Measurements from ENCODE around the gene OR14J1.

GRCh38 chr6:29263001-29263400 is 38.5 kb upstream of the OR14J1 start:
- TF ChIP-seq, protein P1, sequence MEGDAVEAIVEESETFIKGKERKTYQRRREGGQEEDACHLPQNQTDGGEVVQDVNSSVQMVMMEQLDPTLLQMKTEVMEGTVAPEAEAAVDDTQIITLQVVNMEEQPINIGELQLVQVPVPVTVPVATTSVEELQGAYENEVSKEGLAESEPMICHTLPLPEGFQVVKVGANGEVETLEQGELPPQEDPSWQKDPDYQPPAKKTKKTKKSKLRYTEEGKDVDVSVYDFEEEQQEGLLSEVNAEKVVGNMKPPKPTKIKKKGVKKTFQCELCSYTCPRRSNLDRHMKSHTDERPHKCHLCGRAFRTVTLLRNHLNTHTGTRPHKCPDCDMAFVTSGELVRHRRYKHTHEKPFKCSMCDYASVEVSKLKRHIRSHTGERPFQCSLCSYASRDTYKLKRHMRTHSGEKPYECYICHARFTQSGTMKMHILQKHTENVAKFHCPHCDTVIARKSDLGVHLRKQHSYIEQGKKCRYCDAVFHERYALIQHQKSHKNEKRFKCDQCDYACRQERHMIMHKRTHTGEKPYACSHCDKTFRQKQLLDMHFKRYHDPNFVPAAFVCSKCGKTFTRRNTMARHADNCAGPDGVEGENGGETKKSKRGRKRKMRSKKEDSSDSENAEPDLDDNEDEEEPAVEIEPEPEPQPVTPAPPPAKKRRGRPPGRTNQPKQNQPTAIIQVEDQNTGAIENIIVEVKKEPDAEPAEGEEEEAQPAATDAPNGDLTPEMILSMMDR (conservative IDR thresholded peaks at IDR 0.05; ENCODE audit: low read depth in 2 of 2): no peak
- TF ChIP-seq EZH2 (IDR thresholded peaks at IDR 0.05; ENCODE audit: low read depth, unreplicated experiment): no peak
- no peak for TF ChIP-seq REST (IDR thresholded peaks at IDR 0.05; ENCODE audit: unreplicated experiment)
- no peak for TF ChIP-seq POLR2AphosphoS5 (IDR thresholded peaks at IDR 0.05; ENCODE audit: low read depth)
- TF ChIP-seq NANOG (IDR thresholded peaks at IDR 0.05; ENCODE audit: borderline replicate concordance): no peak
- TF ChIP-seq EZH2phosphoT487 (IDR thresholded peaks at IDR 0.05; ENCODE audit: unreplicated experiment): no peak
- TF ChIP-seq CREB1 (CRISPR knock-in tag; IDR thresholded peaks at IDR 0.05; ENCODE audit: low read depth): no peak
- no peak for TF ChIP-seq ZNF114 (CRISPR knock-in tag; IDR thresholded peaks at IDR 0.05)
- no peak for TF ChIP-seq ZNF331 (CRISPR knock-in tag; IDR thresholded peaks at IDR 0.05; ENCODE audit: low read depth)
